Esophagus squamous epithelium (tissue), 5 donors: ENCODE results near the gene CFHR5. TPM values are rescaled to one million over a fixed set of nuclear protein-coding genes. Genes with fewer than 3 reads are reported as not detected.

Experiments used
- DNase-seq: peaks from one replicate; lab custom pipeline; 2025; lab: John Stamatoyannopoulos, UW
- H3K27ac ChIP-seq, 4 donors: fragments of 200-600 bp; sonication (generic); one replicate each; pipeline ENCODE4 v1.5.1; 2016 to 2019; ENCODE audit warnings: mild to moderate bottlenecking in 1 of 4
- H3K27me3 ChIP-seq, 4 donors: fragments of 200-600 bp; sonication (generic); 1 replicate in 3 of 4; 2 replicates in 1 of 4; pipeline versions ENCODE4 v1.5.1 to v1.6.0; 2017 to 2021; ENCODE audit warnings: antibody characterized with exemption in 1 of 4
- H3K36me3 ChIP-seq, 3 donors: fragments of 200-600 bp; sonication (generic); one replicate each; pipeline ENCODE4 v1.5.1; 2016 to 2019
- H3K4me1 ChIP-seq, 3 donors: fragments of 200-600 bp; sonication (generic); one replicate each; pipeline ENCODE4 v1.5.1; 2017 to 2019
- H3K4me3 ChIP-seq, 4 donors: fragments of 200-600 bp; sonication (generic); 1 replicate in 3 of 4; 2 replicates in 1 of 4; pipeline ENCODE4 v1.5.1; 2016 to 2019; ENCODE audit warnings: mild to moderate bottlenecking in 2 of 4, moderate library complexity in 1 of 4
- H3K9me3 ChIP-seq, 3 donors: fragments of 200-600 bp; sonication (generic); one replicate each; pipeline ENCODE4 v1.5.1; 2016 to 2019
- POLR2A ChIP-seq, 4 donors: fragments of 450-650 bp; IDR thresholded peaks; one replicate each; pipeline ENCODE4 v1.6.1; 2017; ENCODE audit warnings: antibody characterized with exemption in 4 of 4, mild to moderate bottlenecking in 4 of 4, moderate library complexity in 3 of 4
- WGBS, 2 donors: methylation state at CpG; one replicate each; pipeline ENCODE4 v1.1.5; 2018; 5-methylcytosine and 5-hydroxymethylcytosine counted together
- intact Hi-C: fragments of 100-400 bp; cut with DNase I; formaldehyde crosslinking; loops from one replicate; pipeline ENCODE4 v1.15.0; 2022
- small RNA-seq, 4 donors: library from RNA; depleted of rRNA; stranded (forward); fragments of <200 nt; gene quantifications; one replicate each; pipeline ENCODE3, GENCODE V24; 2016
- total RNA-seq, 4 donors: library from RNA; depleted of rRNA; stranded (reverse); fragments of >200 nt; gene quantifications; one replicate each; pipeline ENCODE4 v1.1.0, GENCODE V29; 2016
- TF ChIP-seq, protein P1 (sequence below), 6 experiments: fragments of 450-650 bp in 4 of 6; fragments of 200-600 bp in 2 of 6; sonication (generic) in 2 of 6; IDR thresholded peaks; one replicate each; pipeline ENCODE4 v1.5.1; 2016 to 2019; ENCODE audit warnings: antibody characterized with exemption in 6 of 6, mild to moderate bottlenecking in 4 of 6, moderate library complexity in 4 of 6
- donor health status: DM: yes; HTN: yes; CAD: no.

Gene CFHR5
- total RNA-seq, 4 donors from 2014 or later: not detected

DNA sequence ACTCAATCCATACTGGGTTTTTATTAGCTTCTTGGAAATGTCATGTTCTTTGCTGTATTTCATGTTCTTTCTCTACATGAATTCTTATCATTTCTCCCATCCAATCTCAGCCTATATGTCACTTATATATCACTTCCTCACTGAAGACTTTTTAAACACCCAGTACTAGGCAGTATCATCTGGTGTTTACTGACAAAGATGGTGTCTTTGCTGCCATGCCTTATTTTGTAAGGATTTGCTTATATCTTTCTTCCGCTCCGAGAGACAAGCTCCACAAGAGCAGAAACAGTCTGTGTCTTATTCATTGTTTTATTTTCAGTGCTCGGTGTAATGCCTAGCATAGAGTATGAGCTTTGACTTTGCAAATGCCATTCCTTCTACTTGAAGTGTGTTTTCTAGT is 59.5 kb downstream of the CFHR5 start:
- H3K4me3 ChIP-seq: no peak overlapping the region
- no peaks in the 10 kb centered on the region for H3K36me3 ChIP-seq
- WGBS, 2 donors: 90 to 91% methylated on average over 3 of the region's 3 CpGs
- no peaks in the 10 kb centered on the region for H3K4me1 ChIP-seq
- H3K9me3 ChIP-seq: no peaks in the 10 kb centered on the region
- TF ChIP-seq, protein P1, sequence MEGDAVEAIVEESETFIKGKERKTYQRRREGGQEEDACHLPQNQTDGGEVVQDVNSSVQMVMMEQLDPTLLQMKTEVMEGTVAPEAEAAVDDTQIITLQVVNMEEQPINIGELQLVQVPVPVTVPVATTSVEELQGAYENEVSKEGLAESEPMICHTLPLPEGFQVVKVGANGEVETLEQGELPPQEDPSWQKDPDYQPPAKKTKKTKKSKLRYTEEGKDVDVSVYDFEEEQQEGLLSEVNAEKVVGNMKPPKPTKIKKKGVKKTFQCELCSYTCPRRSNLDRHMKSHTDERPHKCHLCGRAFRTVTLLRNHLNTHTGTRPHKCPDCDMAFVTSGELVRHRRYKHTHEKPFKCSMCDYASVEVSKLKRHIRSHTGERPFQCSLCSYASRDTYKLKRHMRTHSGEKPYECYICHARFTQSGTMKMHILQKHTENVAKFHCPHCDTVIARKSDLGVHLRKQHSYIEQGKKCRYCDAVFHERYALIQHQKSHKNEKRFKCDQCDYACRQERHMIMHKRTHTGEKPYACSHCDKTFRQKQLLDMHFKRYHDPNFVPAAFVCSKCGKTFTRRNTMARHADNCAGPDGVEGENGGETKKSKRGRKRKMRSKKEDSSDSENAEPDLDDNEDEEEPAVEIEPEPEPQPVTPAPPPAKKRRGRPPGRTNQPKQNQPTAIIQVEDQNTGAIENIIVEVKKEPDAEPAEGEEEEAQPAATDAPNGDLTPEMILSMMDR (IDR thresholded peaks at IDR 0.05): no peak
- TF ChIP-seq POLR2A (IDR thresholded peaks at IDR 0.05): no peak
- H3K27ac ChIP-seq: no peak overlapping the region
- DNase-seq: no peak
- intact Hi-C loops: no loop called here
- no peaks in the 10 kb centered on the region for H3K27me3 ChIP-seq

DNA sequence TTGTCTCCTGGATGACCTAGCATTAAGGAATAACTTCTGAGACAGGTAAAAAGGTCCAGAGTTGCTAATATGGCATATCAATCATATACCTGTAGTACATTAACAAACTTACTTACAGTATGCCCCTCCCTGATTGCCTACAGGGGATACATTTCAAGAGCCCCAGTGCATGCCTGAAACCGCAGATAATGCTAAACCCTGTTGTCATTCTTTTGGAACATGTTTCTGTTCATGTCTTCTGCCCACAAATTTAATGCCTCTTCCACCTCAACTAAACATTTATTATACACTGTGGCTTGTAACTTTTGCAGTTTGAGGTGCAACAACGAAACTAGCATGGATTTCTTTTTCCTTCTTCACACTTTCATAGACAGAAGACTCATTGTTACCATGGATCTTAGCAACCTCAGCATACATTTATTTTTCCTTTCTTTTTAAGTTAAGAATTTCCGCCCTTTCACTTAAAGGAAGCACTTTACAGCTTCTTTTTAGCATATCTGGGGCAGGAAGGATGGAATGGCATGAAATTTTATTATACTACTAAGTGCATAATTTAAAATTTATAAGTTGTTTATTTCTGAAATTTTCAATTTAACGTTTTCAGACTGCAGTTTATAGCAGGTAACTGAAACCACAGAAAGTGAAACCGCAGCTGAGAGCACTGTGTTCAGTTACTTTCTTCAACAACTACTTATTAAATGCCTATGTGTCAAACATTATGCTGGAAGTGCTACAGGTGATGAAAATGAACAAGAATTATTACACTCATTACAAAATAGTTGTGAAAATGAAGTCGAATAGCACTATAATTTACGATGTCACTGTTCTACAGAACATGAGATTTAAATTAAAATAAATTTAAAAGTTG is 64.4 kb downstream of the CFHR5 start:
- TF ChIP-seq, protein P1 (IDR thresholded peaks at IDR 0.05): no peak
- TF ChIP-seq POLR2A (IDR thresholded peaks at IDR 0.05): no peak
- 61 to 62% methylated on average over 7 of the region's 7 CpGs for whole genome bisulfite sequencing, 2 donors
- H3K9me3 ChIP-seq: no peaks in the 10 kb centered on the region
- no peak overlapping the region for H3K27ac ChIP-seq
- no peaks in the 10 kb centered on the region for H3K36me3 ChIP-seq
- intact Hi-C loops: no loop called here
- no peak for DNase-seq
- no peaks in the 10 kb centered on the region for H3K27me3 ChIP-seq
- H3K4me1 ChIP-seq: no peaks in the 10 kb centered on the region
- no peak overlapping the region for H3K4me3 ChIP-seq

DNA sequence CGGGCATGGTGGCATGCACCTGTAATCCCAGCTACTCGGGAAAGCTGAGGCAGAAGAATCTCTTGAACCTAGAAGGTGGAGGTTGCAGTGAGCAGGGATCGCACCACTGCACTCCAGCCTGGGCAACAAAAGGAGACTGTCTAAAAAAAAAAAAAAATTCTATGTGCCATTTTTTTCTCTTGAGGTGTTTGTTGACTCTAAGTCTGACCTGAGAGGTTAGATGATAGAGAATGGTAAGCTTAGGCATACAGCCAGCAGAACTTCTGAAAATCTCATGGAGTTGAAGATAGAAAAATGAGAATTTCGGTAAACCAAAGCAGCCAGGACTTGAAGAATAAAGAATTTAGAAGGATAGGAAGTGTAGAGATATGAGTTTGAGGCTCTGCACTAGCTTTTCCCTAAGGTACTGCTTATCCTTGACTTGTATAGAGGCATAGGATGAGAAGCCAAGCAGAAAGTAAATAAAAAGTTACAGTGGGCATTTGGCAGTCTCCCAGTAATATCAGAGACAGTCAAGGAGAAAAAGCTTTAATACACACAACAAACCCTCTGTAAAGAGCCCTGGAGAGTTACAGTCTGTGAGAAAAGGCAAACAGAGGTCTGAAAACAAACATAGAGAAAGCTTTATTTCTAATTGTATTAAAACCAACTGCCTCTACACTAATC is 65.5 kb downstream of the CFHR5 start:
- WGBS, 2 donors: 58 to 59% methylated on average over 4 of the region's 4 CpGs
- Histone ChIP-seq H3K4me3 (no peak overlapping the region), H3K4me1 (no peaks in the 10 kb centered on the region), H3K9me3 (no peaks in the 10 kb centered on the region), H3K36me3 (no peaks in the 10 kb centered on the region), H3K27ac (no peak overlapping the region), H3K27me3 (no peaks in the 10 kb centered on the region)
- TF ChIP-seq, protein P1 (IDR thresholded peaks at IDR 0.05): no peak
- no peak for TF ChIP-seq POLR2A (IDR thresholded peaks at IDR 0.05)
- DNase-seq: no peak
- intact Hi-C loops: no loop called here

DNA sequence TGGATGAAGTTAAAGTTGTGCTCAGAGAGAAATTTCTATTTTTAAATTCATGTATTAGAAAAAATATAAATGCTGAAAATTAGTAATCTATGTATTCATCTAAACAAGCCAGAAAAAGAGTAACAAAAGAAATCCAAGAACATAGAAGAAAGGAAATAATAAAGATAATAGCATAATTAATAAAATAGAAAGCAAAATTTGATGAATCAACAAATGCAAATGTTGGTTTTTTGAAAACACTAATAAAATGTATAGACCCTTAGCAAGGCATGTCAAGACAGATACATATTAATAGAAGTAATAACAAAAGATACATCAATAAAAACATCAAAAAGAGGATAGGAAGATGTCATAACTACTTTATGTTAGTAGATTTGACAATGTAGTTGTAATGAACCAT is 71.7 kb downstream of the CFHR5 start:
- Histone ChIP-seq H3K36me3 (no peaks in the 10 kb centered on the region), H3K4me3 (no peak overlapping the region), H3K27me3 (no peaks in the 10 kb centered on the region), H3K27ac (no peak overlapping the region), H3K9me3 (no peaks in the 10 kb centered on the region), H3K4me1 (no peaks in the 10 kb centered on the region)
- TF ChIP-seq, protein P1 (IDR thresholded peaks at IDR 0.05): no peak
- no peak for TF ChIP-seq POLR2A (IDR thresholded peaks at IDR 0.05)
- intact Hi-C loops: no loop called here
- DNase-seq: no peak

Small RNA genes within 50 kb of the gene (small RNA-seq; reads per million reads assigned to genes)
- gene AL139418.1: 0 reads per million in 4 donors

Other genes starting within 250 kb of the CFHR5 start
- gene CFHR3, start 202.7 kb upstream of the CFHR5 start, total RNA-seq: under 1 TPM in 1 of 4 donors, not detected in 3; 0.40 TPM
- gene CFHR1, start 157.8 kb upstream of the CFHR5 start, total RNA-seq: not detected
- gene CFHR4, start 89.5 kb upstream of the CFHR5 start, total RNA-seq: not detected
- not detected for gene CFHR2, start 33.8 kb upstream of the CFHR5 start, total RNA-seq
- not detected for gene F13B, start 89.7 kb downstream of the CFHR5 start, total RNA-seq
- gene ASPM, start 169.1 kb downstream of the CFHR5 start, total RNA-seq: 10 to 100 TPM in 3 of 4 donors, 1 to 10 TPM in 1; 6.0 to 21.8 (median 13.9) TPM
- gene ZBTB41, start 223.7 kb downstream of the CFHR5 start, total RNA-seq: 1 to 10 TPM; 3.8 to 8.0 (median 6.4) TPM